GM12873 (cell line): ENCODE measurements around the gene ACTR2.

Experiments used
- TF ChIP-seq, protein P1 (sequence below): IDR thresholded peaks from 2 replicates; pipeline ENCODE4 v1.5.1; 2012; ENCODE audit warnings: low read depth, mild to moderate bottlenecking, moderate library complexity, low read length, control low read depth; ENCODE audit not compliant: insufficient read depth; ENCODE audit errors: missing control alignments

ACTR2 gene

DNA sequence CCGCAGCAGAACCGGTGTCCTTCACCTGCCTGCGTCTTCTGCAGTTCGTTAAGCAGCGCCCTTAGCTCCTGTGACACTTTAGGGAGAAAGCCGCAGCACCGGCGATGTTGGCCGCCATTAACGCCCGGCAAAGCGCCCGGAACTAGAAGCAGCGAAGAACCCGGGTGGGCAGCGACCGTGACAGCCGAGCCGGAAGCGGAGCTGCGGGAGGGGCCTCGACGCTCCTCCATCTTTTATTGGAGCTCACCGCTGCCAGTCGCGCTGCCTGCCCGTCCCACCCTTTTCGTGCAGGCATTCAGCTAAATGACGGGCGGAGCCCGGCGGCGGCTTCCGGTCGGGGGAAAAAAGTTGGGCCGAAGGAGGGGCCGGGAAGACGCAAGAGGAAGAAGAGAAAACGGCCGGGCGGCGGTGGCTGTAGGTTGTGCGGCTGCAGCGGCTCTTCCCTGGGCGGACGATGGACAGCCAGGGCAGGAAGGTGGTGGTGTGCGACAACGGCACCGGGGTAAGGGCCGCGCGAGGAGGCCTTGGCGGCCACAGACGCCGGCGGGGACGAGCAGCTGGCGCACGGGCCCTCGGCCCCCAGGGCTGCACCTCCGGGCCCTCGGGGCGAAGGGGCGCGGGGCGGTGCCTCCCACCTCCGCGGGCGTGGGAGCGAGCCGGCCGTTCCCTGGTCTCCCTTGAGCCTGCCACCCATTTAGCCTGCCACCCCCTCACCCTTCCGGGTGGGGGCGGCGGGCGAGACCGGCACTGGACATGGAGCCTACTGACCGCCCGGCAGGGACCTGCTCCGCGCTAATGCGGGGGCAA is at the start of gene ACTR2:
Gene ACTR2 (plus strand): TSS at position 376 of the 807 bp plus-strand sequence. CDS start 79 bp downstream, at position 455.
- TF ChIP-seq, protein P1, sequence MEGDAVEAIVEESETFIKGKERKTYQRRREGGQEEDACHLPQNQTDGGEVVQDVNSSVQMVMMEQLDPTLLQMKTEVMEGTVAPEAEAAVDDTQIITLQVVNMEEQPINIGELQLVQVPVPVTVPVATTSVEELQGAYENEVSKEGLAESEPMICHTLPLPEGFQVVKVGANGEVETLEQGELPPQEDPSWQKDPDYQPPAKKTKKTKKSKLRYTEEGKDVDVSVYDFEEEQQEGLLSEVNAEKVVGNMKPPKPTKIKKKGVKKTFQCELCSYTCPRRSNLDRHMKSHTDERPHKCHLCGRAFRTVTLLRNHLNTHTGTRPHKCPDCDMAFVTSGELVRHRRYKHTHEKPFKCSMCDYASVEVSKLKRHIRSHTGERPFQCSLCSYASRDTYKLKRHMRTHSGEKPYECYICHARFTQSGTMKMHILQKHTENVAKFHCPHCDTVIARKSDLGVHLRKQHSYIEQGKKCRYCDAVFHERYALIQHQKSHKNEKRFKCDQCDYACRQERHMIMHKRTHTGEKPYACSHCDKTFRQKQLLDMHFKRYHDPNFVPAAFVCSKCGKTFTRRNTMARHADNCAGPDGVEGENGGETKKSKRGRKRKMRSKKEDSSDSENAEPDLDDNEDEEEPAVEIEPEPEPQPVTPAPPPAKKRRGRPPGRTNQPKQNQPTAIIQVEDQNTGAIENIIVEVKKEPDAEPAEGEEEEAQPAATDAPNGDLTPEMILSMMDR: no peak

- TF ChIP-seq, protein P1: no peak
These were observed 45.1 kb upstream of the ACTR2 start for GRCh38 chr2:65182570-65182969.

DNA sequence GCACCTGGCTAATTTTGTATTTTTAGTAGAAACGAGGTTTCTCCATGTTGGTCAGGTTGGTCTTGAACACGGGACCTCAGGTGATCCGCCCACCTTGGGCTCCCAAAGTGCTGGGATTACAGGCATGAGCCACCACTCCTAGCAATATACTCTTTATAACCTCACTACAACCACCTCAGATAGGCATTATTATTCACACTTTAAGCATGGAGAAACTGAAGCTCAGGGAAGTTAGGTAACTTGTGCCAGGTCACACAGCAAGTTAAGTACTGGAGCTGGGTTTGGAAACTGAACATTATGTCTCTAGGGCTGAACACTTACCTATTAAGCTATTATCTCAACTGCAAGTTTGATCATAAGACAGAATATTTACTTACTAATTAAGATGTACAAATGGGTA is 42.6 kb upstream of the ACTR2 start:
- TF ChIP-seq, protein P1: no peak

DNA sequence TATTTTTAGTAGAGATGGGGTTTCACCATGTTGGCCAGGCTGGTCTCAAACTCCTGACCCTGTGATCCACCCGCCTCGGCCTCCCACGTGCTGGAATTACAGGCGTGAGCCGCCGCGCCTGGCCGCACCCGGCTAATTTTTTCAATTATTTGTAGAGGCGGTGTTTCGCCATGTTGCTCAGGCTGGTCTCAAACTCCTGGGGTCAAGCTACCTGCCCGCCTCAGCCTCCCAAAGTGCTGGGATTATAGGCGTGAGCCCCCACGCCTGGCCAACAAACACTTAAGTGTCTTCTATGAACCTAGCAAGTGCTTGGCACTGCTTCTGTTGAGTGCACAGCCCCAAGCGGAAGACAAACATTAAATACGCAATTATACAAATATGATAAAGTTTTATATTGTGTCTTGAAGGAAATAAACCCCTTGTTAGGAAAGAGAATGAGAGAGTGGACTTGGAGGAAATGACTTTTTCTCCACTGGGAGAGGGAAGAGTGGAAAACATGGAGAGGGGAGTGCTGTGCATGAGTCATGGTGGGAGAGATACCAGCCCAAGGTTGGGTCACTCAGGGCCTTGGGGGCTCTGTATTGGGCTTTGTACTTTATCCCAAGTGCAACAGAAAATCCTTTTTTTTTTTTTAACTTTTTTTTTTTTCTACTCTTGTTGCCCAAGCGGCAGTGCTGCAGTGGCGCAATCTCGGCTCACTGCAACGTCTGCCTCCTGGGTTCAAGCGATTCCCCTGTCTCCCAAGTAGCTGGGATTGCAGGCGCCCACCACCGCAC is 41.4 kb upstream of the ACTR2 start:
- TF ChIP-seq, protein P1: no peak

- TF ChIP-seq, protein P1: peak; percentile 91
These were observed 40.5 kb upstream of the ACTR2 start for GRCh38 chr2:65186872-65187851.

DNA sequence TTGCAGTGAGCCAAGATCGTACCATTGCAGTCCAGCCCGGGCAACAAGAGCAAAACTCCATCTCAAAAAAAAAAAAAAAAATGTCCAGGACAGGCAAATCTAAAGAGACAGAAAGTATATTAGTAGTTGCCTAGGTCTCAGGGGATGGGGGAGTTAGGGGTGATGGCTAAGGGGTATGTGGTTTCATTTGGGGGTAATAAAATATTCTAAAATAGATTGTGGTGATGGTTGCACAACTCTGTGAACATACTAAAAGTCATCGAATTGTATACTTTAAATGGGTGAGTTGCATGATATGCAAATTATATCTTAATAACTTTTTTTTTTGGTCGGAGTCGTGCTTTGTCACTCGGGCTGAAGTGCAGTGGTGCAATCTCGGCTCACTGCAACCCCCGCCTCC is 34.2 kb upstream of the ACTR2 start:
- TF ChIP-seq, protein P1: no peak
